GM23248 (cell line): Measurements from ENCODE around the gene GLDC. TPM values are rescaled to one million over a fixed set of nuclear protein-coding genes. Genes with fewer than 3 reads are reported as not detected.
"Not testable (repeated sequence)": the region's sequence is repeated elsewhere in the genome, so short reads cannot be mapped to it uniquely, and the experiment has no call there.

Source experiments
- DNase-seq: peaks from one replicate; pipeline ENCODE4 v3.0.0-alpha.2; 2015
- H2AFZ ChIP-seq: fragments of 200-600 bp; sonication (generic); 2 replicates; pipeline ENCODE4 v1.6.1; 2016; ENCODE audit warnings: antibody characterized with exemption
- H3F3A ChIP-seq: fragments of 200-600 bp; sonication (generic); 2 replicates; pipeline ENCODE4 v1.6.1; 2016; ENCODE audit warnings: mild to moderate bottlenecking, antibody characterized with exemption, mixed run types; ENCODE audit not compliant: insufficient read depth
- H3K27ac ChIP-seq: fragments of 200-600 bp; sonication (generic); 2 replicates; pipeline ENCODE4 v1.5.1; 2016; ENCODE audit warnings: mild to moderate bottlenecking
- H3K27me3 ChIP-seq: fragments of 200-600 bp; sonication (generic); replicated peaks from 2 replicates; pipeline ENCODE4 v1.6.1; 2016; ENCODE audit warnings: mild to moderate bottlenecking; ENCODE audit not compliant: insufficient read depth
- H3K36me3 ChIP-seq: fragments of 200-600 bp; sonication (generic); 2 replicates; pipeline ENCODE4 v1.6.1; 2016; ENCODE audit warnings: low read depth, mild to moderate bottlenecking
- H3K4me1 ChIP-seq: fragments of 200-600 bp; sonication (generic); 2 replicates; pipeline ENCODE4 v1.6.1; 2016; ENCODE audit warnings: mild to moderate bottlenecking; ENCODE audit not compliant: insufficient read depth
- H3K4me2 ChIP-seq: fragments of 200-600 bp; sonication (generic); one replicate; pipeline ENCODE4 v1.6.1; 2016; ENCODE audit warnings: mild to moderate bottlenecking; ENCODE audit not compliant: unreplicated experiment
- H3K4me3 ChIP-seq: fragments of 200-600 bp; sonication (generic); 2 replicates; pipeline ENCODE4 v1.5.1; 2016; ENCODE audit warnings: mild to moderate bottlenecking
- H3K79me2 ChIP-seq: fragments of 200-600 bp; sonication (generic); 2 replicates; pipeline ENCODE4 v1.6.1; 2016; ENCODE audit warnings: mild to moderate bottlenecking; ENCODE audit not compliant: insufficient read depth
- H3K9ac ChIP-seq: fragments of 200-600 bp; sonication (generic); 2 replicates; pipeline ENCODE4 v1.6.1; 2016; ENCODE audit warnings: mild to moderate bottlenecking
- H3K9me2 ChIP-seq: fragments of 200-600 bp; sonication (generic); 2 replicates; pipeline ENCODE4 v1.6.1; 2016; ENCODE audit warnings: mixed run types, mild to moderate bottlenecking, moderate library complexity; ENCODE audit not compliant: insufficient read depth
- H3K9me3 ChIP-seq: fragments of 200-600 bp; sonication (generic); one replicate; pipeline ENCODE4 v1.6.1; 2017; ENCODE audit warnings: low read depth
- H4K20me1 ChIP-seq: fragments of 200-600 bp; sonication (generic); 2 replicates; pipeline ENCODE4 v1.6.0; 2016; ENCODE audit not compliant: insufficient read depth
- EZH2 ChIP-seq: fragments of 200-600 bp; sonication (generic); IDR thresholded peaks from 2 replicates; pipeline ENCODE4 v1.6.1; 2018; ENCODE audit warnings: antibody characterized with exemption, mild to moderate bottlenecking; ENCODE audit not compliant: insufficient read depth, poor library complexity, severe bottlenecking
- EZH2phosphoT487 ChIP-seq: fragments of 200-600 bp; sonication (generic); IDR thresholded peaks from 2 replicates; pipeline ENCODE4 v1.6.1; 2018; ENCODE audit warnings: antibody characterized with exemption, moderate library complexity, mild to moderate bottlenecking, low read depth; ENCODE audit not compliant: insufficient read depth
- WGBS, 2 experiments: methylation state at CpG; one replicate each; pipeline ENCODE4 v1.1.6; 2015 to 2017; ENCODE audit warnings: low lambda C conversion rate in 2 of 2, low coverage in 1 of 2; ENCODE audit errors: missing lambda C conversion rate in 2 of 2; 5-methylcytosine and 5-hydroxymethylcytosine counted together
- in situ Hi-C: fragments of 300-500 bp; cut with MboI; formaldehyde crosslinking; loops from 2 replicates; pipeline ENCODE4 v1.15.0; 2020
- polyA plus RNA-seq: library from polyadenylated mRNA; unstranded; fragments of >200 nt; fragmentation: Nextera tagmentation; extraction: Ambion mirVana; gene quantifications from 2 replicates; pipeline ENCODE4 v1.2.1, GENCODE V29; 2016
- total RNA-seq: library from RNA; depleted of rRNA; stranded (reverse); fragments of >200 nt; shearing (Covaris generic); gene quantifications from 2 replicates; pipeline ENCODE4 v1.2.3, GENCODE V29; 2014

Gene GLDC
- total and polyA plus RNA-seq, 2 experiments from 2014 or later, result 0.11 to 0.48 TPM

GRCh38 chr9:6646293-6646636 lies 736 bp upstream of the GLDC start:
- Histone ChIP-seq H3K27me3 (peaks cover 50% of the 10 kb centered on the region), H3K79me2 (no peaks in the 10 kb centered on the region), H3F3A (no peaks in the 10 kb centered on the region), H3K9me2 (no peaks in the 10 kb centered on the region), H3K4me3 (no peak overlapping the region), H2AFZ (no peak overlapping the region), H3K27ac (no peak overlapping the region), H3K9ac (no peak overlapping the region), H3K4me1 (no peaks in the 10 kb centered on the region), H3K9me3 (no peaks in the 10 kb centered on the region), H3K4me2 (no peak overlapping the region), H4K20me1 (no peaks in the 10 kb centered on the region), H3K36me3 (no peaks in the 10 kb centered on the region)
- TF ChIP-seq EZH2, result peak; percentile 10
- TF ChIP-seq EZH2phosphoT487, result no peak
- WGBS, 2 experiments, result 50% methylated on average over 12 of the region's 12 CpGs
- in situ Hi-C loops, result no loop called here
- DNase-seq, result no peak

DNA sequence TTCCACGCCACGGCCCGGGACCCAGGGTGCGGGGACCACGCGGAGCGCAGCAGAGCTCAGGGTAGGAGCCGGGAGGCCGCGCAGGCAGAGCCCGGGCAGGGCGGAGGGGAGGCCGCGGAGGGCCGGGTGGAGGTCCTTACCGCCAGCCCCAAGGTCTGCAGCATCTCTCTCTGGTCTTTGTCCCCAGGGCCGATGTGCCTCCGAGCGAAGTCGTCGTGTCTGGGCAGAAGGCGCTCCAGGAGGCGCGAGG lies 499 bp downstream of the GLDC start:
- H3K4me1 ChIP-seq, H3K9ac ChIP-seq, H2AFZ ChIP-seq, H3K79me2 ChIP-seq, H3K4me2 ChIP-seq, H3K9me2 ChIP-seq, H3K36me3 ChIP-seq, H3F3A ChIP-seq, H4K20me1 ChIP-seq, H3K4me3 ChIP-seq, in situ Hi-C loops, H3K27ac ChIP-seq, H3K9me3 ChIP-seq: not testable (repeated sequence)
- 8% methylated on average over 9 to 13 of the region's 24 CpGs for WGBS, 2 experiments
- peaks cover 61% of the 10 kb centered on the region for H3K27me3 ChIP-seq
- peak; percentile 10 for DNase-seq

- Histone ChIP-seq H3K27ac (no peak overlapping the region), H3K4me1 (no peaks in the 10 kb centered on the region), H3K9me3 (no peaks in the 10 kb centered on the region), H4K20me1 (no peaks in the 10 kb centered on the region), H3K4me2 (no peak overlapping the region), H2AFZ (no peak overlapping the region), H3K9ac (no peak overlapping the region), H3K9me2 (no peaks in the 10 kb centered on the region), H3K36me3 (no peaks in the 10 kb centered on the region), H3K4me3 (no peak overlapping the region), H3K27me3 (peaks cover 65% of the 10 kb centered on the region), H3K79me2 (no peaks in the 10 kb centered on the region), H3F3A (no peaks in the 10 kb centered on the region)
- TF ChIP-seq EZH2 (peak; percentile 96), EZH2phosphoT487 (0 out of 2 replicates have a peak, but pooled peaks have one; percentile 40)
- in situ Hi-C loops, result no loop called here
- peak; percentile 10 for DNase-seq
- WGBS, 2 experiments, result 4 to 6% methylated on average over 26 of the region's 26 CpGs
These were observed 1.0 kb downstream of the GLDC start for GRCh38 chr9:6644346-6645104.

- H3K9me3 ChIP-seq, result no peaks in the 10 kb centered on the region
- WGBS, 2 experiments, result 62 to 71% methylated on average over 2 of the region's 2 CpGs
- H3K79me2 ChIP-seq, result no peaks in the 10 kb centered on the region
- no peaks in the 10 kb centered on the region for H3K36me3 ChIP-seq
- H3K27me3 ChIP-seq, result peaks cover 63% of the 10 kb centered on the region
- no peak for DNase-seq
- H4K20me1 ChIP-seq, result no peaks in the 10 kb centered on the region
- H3K27ac ChIP-seq, result no peak overlapping the region
- TF ChIP-seq EZH2, result no peak
- H3K9ac ChIP-seq, result no peak overlapping the region
- H3K4me2 ChIP-seq, result no peak overlapping the region
- no peak overlapping the region for H2AFZ ChIP-seq
- no peak overlapping the region for H3K4me3 ChIP-seq
- in situ Hi-C loops, result no loop called here
- H3K4me1 ChIP-seq, result no peaks in the 10 kb centered on the region
- no peaks in the 10 kb centered on the region for H3F3A ChIP-seq
- H3K9me2 ChIP-seq, result no peaks in the 10 kb centered on the region
These were observed 3.6 kb downstream of the GLDC start for GRCh38 chr9:6641961-6642360.

- no peak for TF ChIP-seq EZH2
- no peak for TF ChIP-seq EZH2phosphoT487
- Histone ChIP-seq H3K4me2 (no peak overlapping the region), H3K4me1 (no peaks in the 10 kb centered on the region), H3K9ac (no peak overlapping the region), H3K36me3 (no peaks in the 10 kb centered on the region), H3K9me2 (no peaks in the 10 kb centered on the region), H3F3A (no peaks in the 10 kb centered on the region), H3K4me3 (no peak overlapping the region), H4K20me1 (no peaks in the 10 kb centered on the region), H2AFZ (no peak overlapping the region), H3K27ac (no peak overlapping the region), H3K27me3 (peaks cover 62% of the 10 kb centered on the region), H3K9me3 (no peaks in the 10 kb centered on the region), H3K79me2 (no peaks in the 10 kb centered on the region)
- peak; percentile 7 for DNase-seq
- in situ Hi-C loops, result no loop called here
- WGBS, 2 experiments, result 11 to 13% methylated on average over 2 of the region's 2 CpGs
These were observed 4.0 kb downstream of the GLDC start for GRCh38 chr9:6641561-6641960.
